Activated CD4-positive, alpha-beta T cell treated with anti-CD3 and anti-CD28 coated beads, Interleukin-2, amount 50 U/mL, for 1 hour (primary cell): ENCODE results near the gene EEPD1.

Experiments
- DNase-seq: peaks from one replicate; pipeline ENCODE4 v3.0.0-alpha.2; 2020

Gene EEPD1

DNA sequence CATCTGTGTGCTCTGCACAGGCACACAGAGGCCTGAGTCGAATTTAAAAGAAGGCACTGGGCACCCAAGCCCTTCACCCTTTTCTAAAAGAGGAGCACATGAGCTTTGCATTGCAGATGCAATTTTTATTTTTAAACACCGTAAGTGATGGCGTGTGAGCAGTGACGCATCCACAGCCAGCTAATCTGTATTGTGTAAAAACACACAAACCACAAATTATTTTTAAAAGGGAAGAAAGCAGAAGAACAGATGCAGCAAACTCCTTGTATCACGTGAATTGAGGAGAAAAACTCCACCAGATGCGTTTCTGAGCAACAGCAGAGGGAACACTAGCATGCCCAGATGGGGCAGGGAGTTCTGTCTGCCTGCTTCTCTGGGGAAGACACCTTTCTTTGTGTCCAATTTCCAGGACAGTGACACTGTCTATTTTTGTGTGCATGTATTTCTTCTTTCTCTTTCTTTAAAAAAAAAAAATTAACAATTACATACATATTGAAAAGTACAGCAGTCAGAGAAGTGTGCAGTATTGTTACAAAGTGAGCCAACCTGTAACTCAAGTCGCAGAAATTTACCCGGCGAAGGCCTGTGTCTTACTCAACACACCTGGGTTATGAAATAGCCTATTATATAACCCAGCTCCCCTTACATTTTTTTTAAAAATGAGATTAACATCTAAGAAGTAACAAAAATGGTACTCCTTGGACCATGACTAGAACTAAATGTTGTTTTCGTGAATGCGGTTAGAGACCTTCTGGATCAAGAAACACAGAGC is 39.2 kb downstream of the EEPD1 start:
- no peak for DNase-seq

- no peak for DNase-seq
Observed at GRCh38 chr7:36192877-36193276, 39.8 kb downstream of the EEPD1 start.

DNA sequence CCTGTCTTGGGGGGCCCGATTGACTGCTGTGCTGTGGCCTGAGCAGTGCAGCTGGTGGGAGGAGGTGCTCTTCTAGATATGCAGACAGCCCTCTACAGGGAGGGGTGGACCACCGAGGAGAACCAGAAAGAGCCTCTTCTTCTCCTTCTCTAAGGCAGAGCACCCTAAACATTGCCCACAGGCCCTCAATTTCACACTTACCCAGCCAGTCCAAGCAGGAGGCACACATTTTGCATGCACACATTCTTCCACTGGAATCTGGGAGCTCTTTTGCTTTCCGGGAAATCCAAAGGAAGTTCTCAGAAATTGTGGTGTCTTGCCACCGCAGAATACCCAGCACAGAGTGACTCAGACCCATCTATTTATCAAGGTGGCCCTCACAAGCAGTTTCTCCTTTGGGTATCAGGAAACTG is 45.8 kb downstream of the EEPD1 start:
- DNase-seq: no peak

DNA sequence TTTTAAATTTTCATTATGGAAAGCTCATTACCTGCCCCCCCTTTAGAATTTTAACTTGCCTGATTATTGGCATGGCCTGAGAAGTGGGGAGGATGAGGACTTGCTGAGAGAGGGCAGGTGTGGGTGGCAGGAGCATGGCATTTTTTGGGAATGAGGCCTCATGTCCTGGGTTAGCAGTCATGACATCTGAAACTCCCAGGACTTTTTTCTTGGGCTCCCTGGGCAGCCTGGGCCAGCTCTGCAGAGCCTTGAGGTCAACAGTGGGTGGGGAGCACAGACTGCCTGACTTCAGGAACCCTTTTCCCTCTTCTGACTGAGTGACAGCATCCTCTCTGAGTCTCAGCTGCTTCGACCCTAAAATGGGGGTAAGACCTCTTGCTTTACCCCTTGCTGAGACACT is 46.3 kb downstream of the EEPD1 start:
- no peak for DNase-seq

DNA sequence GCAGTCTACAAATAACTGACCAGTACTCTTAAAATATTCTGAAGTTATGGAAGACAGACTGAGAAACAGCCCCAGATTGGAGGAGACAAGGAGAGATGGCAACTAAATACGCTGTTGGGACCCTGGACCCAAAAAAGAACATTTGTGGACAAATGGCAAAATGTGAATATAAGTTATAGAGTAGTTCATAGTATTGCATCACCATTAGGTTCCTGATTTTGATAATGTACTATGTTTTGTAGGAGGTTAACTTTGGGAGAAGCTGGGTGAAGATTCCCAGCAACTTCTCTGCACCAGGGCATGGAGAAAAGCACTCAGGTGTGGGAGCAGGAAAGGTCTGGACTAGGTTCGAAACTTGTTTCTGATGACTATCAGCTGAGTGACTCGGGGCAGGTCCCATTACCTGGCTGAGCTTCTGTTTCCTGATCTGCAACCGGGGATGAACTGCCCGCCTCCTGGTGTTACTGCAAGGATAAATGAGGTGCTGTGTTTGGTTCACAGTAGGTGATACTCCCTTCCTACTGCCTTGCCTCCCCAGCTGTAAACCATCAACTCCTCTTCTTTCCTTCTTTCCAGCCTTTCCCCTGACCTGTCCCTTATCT is 48.2 kb downstream of the EEPD1 start:
- DNase-seq: no peak

GRCh38 chr7:36202398-36202797 is 49.3 kb downstream of the EEPD1 start:
- no peak for DNase-seq

- DNase-seq: no peak
Observed at GRCh38 chr7:36203071-36203790, 50.2 kb downstream of the EEPD1 start.

DNA sequence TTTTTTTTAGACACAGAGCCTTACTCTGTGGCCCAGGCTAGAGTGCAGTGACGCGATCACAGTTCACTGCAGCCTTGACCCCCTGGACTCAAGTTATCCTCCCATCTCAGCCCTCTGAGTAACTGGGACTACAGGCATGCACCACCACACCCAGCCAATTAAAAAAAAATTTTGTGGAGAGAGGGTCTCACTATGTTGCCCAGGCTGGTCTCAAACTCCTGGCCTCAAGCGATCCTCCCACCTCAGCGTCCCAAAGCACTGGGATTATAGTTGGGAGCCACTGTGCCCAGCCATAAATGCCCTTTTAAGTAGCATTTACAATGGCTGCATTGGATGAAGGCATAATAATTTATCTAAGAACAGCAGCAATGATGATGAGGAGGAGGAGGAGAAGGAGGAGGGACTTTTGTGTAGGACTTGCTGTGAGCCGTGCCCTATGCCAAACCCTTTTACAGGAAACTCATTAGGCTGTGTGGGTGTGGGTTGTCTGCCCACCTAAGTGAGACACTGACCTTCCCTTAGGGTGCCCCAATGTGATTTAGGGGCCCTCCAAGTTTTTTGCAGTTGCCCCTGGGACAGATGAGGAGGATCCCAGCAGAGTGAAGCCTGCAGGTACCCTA is 51.1 kb downstream of the EEPD1 start:
- no peak for DNase-seq

DNA sequence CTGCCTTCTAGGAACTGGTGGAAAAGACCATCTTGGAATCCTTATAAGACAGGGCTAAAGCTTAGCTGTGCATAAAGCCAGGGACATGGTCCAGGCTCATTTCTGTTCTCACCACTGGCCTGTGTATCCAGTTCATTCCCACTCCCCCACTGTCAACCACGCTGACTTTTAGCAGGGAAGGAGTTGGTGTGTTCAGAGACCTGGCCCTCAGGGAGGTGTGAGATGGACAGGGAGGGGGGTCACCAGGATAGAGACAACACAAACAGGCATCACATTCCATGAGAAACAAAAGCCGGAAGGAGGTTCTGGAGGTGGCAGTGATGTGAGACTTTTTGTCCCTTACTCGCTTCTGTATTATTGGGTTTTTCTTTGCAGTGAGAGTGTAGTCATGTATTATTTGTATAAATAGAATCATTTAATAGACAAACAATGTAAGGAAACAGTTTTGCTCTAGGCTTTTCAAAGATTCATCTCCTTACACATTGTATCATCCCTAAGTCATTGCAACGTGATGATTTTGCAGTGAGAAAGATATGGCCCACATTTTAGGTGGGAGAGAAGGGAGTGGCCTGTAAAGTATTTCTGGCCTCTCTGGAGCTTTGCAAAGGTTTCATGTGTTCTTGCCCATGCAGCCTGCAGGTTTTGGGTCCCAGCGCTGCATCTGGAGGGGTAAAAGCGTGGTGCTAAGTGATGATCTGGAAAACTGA is 52.0 kb downstream of the EEPD1 start:
- DNase-seq: no peak

- no peak for DNase-seq
Observed at GRCh38 chr7:36205803-36206202, 52.7 kb downstream of the EEPD1 start.

GRCh38 chr7:36207451-36208291 is 54.6 kb downstream of the EEPD1 start:
- peak; percentile 44 for DNase-seq

DNA sequence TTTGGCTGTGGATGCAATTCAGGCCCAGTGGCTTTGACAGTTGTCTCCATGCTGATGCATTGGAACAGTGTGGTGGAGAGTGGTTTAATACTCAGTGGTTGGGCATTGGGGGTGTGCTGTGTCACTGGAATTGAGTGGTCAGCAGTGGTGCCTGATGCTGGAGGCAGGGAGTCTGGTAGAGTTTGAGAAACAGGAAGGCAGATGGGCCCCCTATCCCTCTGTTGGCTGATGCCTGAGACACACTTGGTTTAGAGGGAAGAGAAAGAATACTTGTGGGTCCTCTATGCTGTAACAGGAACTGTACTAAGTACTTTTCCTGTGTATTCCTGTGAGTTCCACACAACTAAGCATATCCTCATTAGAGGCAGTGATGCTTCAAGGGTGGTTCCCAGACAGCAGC is 55.4 kb downstream of the EEPD1 start:
- DNase-seq: no peak

DNA sequence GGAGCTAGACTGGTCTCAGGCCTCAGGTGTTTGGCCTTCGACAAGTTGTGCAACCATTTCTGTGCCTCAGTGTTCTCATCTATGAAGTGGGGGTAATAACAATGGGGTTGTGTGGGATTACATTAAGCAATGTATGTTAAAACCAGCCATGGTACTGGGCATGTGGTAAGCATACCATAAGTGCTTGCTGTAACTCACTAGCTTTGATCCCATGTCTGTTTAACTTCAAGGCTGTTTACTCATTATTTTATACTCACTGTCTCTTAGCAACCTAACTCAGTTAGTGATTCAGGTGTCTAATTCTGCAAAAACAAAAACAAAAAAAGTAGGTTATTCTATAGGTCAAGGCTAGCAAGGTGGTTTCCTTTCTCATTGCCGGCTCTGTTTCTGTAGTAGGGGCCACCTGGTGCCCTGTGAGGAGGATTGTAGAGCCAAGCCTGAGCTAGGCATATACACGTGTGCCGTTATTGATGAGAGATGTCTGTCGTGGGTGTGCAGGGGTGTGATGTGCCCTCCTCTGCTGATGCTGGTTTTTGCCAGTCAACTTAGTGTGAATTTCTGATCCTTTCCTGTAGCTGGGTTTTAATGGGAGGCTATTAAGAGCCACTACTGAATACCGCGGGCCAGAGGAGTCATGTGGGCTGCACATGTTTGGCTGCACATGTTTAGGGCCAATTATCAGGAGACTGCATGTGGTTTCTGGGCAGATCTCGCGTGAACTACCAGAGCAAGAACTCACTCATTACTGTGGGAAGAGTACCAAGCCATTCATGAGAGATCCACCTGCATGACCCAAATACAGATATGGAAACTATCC is 56.2 kb downstream of the EEPD1 start:
- peak; percentile 23 for DNase-seq

- DNase-seq: no peak
Observed at GRCh38 chr7:36209814-36210183, 56.7 kb downstream of the EEPD1 start.

- DNase-seq: no peak
Observed at GRCh38 chr7:36210291-36210922, 57.4 kb downstream of the EEPD1 start.

- DNase-seq: no peak
Observed at GRCh38 chr7:36214608-36215456, 61.8 kb downstream of the EEPD1 start.

- DNase-seq: no peak
Observed at GRCh38 chr7:36215457-36215765, 62.4 kb downstream of the EEPD1 start.

GRCh38 chr7:36216063-36216684 is 63.1 kb downstream of the EEPD1 start:
- DNase-seq: no peak

GRCh38 chr7:36217211-36217960 is 64.3 kb downstream of the EEPD1 start:
- DNase-seq: no peak
